IPS DF 6.9 (cell line): ENCODE data around the gene BICDL2.

Experiments used
- DNase-seq: peaks from one replicate; pipeline ENCODE4 v3.0.0-alpha.2; 2013; ENCODE audit warnings: low read depth, low spot score
- H3K27ac ChIP-seq: one replicate; pipeline ENCODE4 v1.5.1; 2013; ENCODE audit warnings: low read length, control low read depth
- H3K27me3 ChIP-seq: 2 replicates; pipeline ENCODE4 v1.6.1; 2013; ENCODE audit warnings: mild to moderate bottlenecking, low read length; ENCODE audit not compliant: control insufficient read depth, insufficient read depth
- H3K36me3 ChIP-seq: 2 replicates; pipeline ENCODE4 v1.6.1; 2013; ENCODE audit warnings: low read length; ENCODE audit not compliant: control insufficient read depth, insufficient read depth
- H3K4me1 ChIP-seq: 2 replicates; pipeline ENCODE4 v1.6.1; 2013; ENCODE audit warnings: low read length; ENCODE audit not compliant: control insufficient read depth, insufficient read depth
- H3K4me3 ChIP-seq: 2 replicates; pipeline ENCODE4 v1.5.1; 2013; ENCODE audit warnings: mild to moderate bottlenecking, low read length
- H3K9me3 ChIP-seq: 2 replicates; pipeline ENCODE4 v1.6.1; 2013; ENCODE audit warnings: low read length, inconsistent platforms; ENCODE audit not compliant: control insufficient read depth, insufficient read depth
- WGBS: extraction: QIAGEN DNeasy Blood & Tissue Kit; methylation state at CpG from one replicate; pipeline ENCODE4 v1.1.7; 2013; ENCODE audit warnings: mixed read lengths, missing lambda C conversion rate; ENCODE audit not compliant: insufficient read length, insufficient coverage; 5-methylcytosine and 5-hydroxymethylcytosine counted together

Gene BICDL2

GRCh38 chr16:3065069-3065741, 28.5 kb upstream of the BICDL2 start, which contains the start of gene IL32:
Gene IL32 (plus strand): TSS chr16:3065640. CDS start chr16:3065812, 172 bp downstream.
- no peak within 1 kb of the TSS for H3K4me3 ChIP-seq
- no peak within 1 kb of the TSS for H3K27ac ChIP-seq
- no peak for DNase-seq
- H3K4me1 ChIP-seq = peaks cover 2% of the 10 kb centered on the region; the same call in 1 of the 2 replicates
- H3K9me3 ChIP-seq = no peaks in the 10 kb centered on the region
- no peaks in the 10 kb centered on the region for H3K36me3 ChIP-seq
- H3K27me3 ChIP-seq = no peaks in the 10 kb centered on the region
- no CpG with 5 or more reads among the region's 13 CpGs for WGBS

- no CpG with 5 or more reads among the region's 8 CpGs for WGBS
- DNase-seq = no peak
- H3K27me3 ChIP-seq = no peaks in the 10 kb centered on the region
- no peaks in the 10 kb centered on the region for H3K36me3 ChIP-seq
- no peak overlapping the region for H3K4me3 ChIP-seq
- H3K4me1 ChIP-seq = peaks cover 5% of the 10 kb centered on the region
- no peak overlapping the region for H3K27ac ChIP-seq
- H3K9me3 ChIP-seq = no peaks in the 10 kb centered on the region
Measured at GRCh38 chr16:3063625-3064386, 27.1 kb upstream of the BICDL2 start.

- Histone ChIP-seq H3K27ac (no peak overlapping the region), H3K9me3 (no peaks in the 10 kb centered on the region), H3K36me3 (no peaks in the 10 kb centered on the region), H3K27me3 (no peaks in the 10 kb centered on the region), H3K4me1 (peaks cover 5% of the 10 kb centered on the region), H3K4me3 (no peak overlapping the region)
- no CpG with 5 or more reads among the region's 6 CpGs for WGBS
- DNase-seq = no peak
Measured at GRCh38 chr16:3062553-3062952, 25.8 kb upstream of the BICDL2 start.

- DNase-seq = no peak
- no CpG with 5 or more reads among the region's 14 CpGs for WGBS
- Histone ChIP-seq H3K27me3 (no peaks in the 10 kb centered on the region), H3K4me1 (peaks cover 5% of the 10 kb centered on the region), H3K27ac (no peak overlapping the region), H3K36me3 (no peaks in the 10 kb centered on the region), H3K4me3 (no peak overlapping the region), H3K9me3 (no peaks in the 10 kb centered on the region)
Measured at GRCh38 chr16:3060339-3061127, 23.8 kb upstream of the BICDL2 start.

GRCh38 chr16:3059723-3060242, 23.0 kb upstream of the BICDL2 start:
- H3K4me1 ChIP-seq = peaks cover 5% of the 10 kb centered on the region
- no peaks in the 10 kb centered on the region for H3K9me3 ChIP-seq
- H3K27ac ChIP-seq = no peak overlapping the region
- no peaks in the 10 kb centered on the region for H3K36me3 ChIP-seq
- no peak for DNase-seq
- H3K4me3 ChIP-seq = no peak overlapping the region; the same call in 1 of the 2 replicates
- H3K27me3 ChIP-seq = no peaks in the 10 kb centered on the region
- WGBS = no CpG with 5 or more reads among the region's 9 CpGs

GRCh38 chr16:3059041-3059722, 22.4 kb upstream of the BICDL2 start:
- Histone ChIP-seq H3K36me3 (no peaks in the 10 kb centered on the region), H3K27me3 (no peaks in the 10 kb centered on the region), H3K9me3 (no peaks in the 10 kb centered on the region), H3K4me3 (peak overlapping the region; percentile 50; the same call in 1 of the 2 replicates), H3K4me1 (peaks cover 5% of the 10 kb centered on the region), H3K27ac (no peak overlapping the region)
- peak; percentile 82 for DNase-seq
- WGBS = no CpG with 5 or more reads among the region's 67 CpGs

GRCh38 chr16:3058139-3059030, 21.6 kb upstream of the BICDL2 start:
- no peak for DNase-seq
- H3K9me3 ChIP-seq = no peaks in the 10 kb centered on the region
- WGBS = no CpG with 5 or more reads among the region's 77 CpGs
- H3K27me3 ChIP-seq = no peaks in the 10 kb centered on the region
- H3K27ac ChIP-seq = no peak overlapping the region
- peak overlapping the region; percentile 50 for H3K4me3 ChIP-seq
- H3K36me3 ChIP-seq = no peaks in the 10 kb centered on the region
- H3K4me1 ChIP-seq = peaks cover 4% of the 10 kb centered on the region

- no CpG with 5 or more reads among the region's 22 CpGs for WGBS
- peaks cover 4% of the 10 kb centered on the region for H3K4me1 ChIP-seq
- H3K27me3 ChIP-seq = no peaks in the 10 kb centered on the region
Measured at GRCh38 chr16:3057181-3058138, 20.7 kb upstream of the BICDL2 start.

More at GRCh38 chr16:3057181-3058138, 20.7 kb upstream of the BICDL2 start:
- Histone ChIP-seq H3K36me3 (no peaks in the 10 kb centered on the region), H3K27ac (no peak overlapping the region), H3K4me3 (no peak overlapping the region; the same call in 1 of the 2 replicates), H3K9me3 (no peaks in the 10 kb centered on the region)
- no peak for DNase-seq
